ENCODE data around the gene SLIT3.

SLIT3 gene

DNA sequence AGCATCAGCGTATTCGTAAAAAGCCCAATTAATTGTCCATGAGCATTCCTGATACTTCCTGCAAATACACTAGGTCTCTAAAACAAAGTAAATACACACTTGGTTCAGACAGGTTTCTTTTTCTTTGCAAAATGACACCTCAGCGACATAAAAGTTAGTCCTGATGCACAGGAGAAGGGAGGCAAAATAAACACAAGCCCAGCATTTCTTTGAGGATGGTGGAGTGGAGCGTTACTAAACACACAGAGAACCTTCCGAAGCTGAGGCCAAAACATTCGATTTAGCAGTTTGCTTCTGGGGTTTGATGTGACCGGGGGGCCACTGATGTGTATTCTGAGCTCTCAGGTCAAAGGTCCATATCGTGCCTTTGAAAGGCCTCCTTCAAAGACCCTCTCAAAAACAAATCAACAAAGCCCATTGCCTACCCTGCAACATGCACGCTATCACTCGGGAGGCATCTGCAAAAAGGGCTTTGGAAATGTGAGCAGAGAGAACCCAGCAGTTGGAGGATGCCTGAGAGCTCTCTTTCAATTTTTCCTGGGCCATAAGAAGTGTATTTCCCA, 453.3 kb downstream of the SLIT3 start:
- DNase-seq, result no peak

DNA sequence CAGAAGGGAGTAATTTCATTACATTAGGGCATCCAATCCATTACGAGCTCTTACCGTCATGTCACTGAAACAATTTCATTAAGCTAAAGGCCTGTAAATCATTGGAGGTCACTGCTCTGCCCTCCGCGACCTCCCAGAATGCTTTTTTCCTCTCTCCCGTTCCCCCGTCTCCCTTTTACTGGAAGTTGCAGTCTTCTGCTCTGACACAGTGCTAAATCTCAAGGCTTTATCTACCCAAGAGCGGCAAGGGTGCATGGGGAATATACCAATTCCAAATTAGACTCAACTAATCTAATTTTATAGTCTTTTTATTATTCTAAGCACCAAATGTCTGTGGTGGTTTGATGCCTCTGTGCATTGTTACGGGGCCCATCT, 456.0 kb downstream of the SLIT3 start:
- no peak for DNase-seq

DNA sequence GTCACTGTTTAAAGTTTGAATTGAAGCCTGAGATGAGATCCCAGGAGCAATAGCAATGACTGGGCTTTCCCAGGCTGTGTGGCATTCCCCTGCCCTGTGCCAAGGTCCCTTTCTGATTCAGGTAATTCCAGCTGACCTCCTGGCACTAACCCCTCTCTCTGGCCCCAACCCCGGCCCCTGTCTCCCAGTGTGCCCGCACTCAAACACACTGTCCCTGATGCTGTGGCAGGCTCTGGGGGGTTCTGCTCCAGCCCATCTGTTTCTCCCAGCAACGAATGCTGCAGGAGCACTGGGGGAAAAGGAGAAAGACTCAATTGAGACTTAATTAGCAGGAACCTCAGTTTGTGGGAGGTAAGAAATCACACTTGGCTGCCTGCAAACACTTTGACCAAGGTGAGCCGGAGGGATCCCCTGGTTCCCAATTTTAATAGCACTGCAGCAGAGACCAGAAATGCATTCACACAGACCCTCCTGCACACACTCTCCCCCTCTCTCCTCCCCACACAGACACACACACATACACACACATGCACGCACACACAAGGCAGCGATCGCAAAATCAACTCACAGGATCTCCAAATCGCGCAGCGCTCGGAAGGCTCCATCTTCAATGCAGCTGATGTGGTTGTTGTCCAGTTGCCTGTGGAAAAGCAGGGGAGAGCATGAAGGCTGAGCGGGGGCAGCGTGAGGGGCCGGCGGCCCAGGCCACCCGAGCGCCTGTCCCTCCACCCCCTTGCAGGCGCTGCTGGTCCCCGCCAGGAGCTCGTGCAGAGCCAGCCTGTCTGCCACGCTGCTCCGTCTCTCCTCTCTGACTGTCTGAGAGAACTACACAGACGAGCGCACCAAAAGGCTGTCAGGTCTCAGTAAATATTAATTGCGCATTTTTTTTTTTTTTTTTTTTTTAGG, 456.7 kb downstream of the SLIT3 start:
- peak; percentile 28 for DNase-seq

DNA sequence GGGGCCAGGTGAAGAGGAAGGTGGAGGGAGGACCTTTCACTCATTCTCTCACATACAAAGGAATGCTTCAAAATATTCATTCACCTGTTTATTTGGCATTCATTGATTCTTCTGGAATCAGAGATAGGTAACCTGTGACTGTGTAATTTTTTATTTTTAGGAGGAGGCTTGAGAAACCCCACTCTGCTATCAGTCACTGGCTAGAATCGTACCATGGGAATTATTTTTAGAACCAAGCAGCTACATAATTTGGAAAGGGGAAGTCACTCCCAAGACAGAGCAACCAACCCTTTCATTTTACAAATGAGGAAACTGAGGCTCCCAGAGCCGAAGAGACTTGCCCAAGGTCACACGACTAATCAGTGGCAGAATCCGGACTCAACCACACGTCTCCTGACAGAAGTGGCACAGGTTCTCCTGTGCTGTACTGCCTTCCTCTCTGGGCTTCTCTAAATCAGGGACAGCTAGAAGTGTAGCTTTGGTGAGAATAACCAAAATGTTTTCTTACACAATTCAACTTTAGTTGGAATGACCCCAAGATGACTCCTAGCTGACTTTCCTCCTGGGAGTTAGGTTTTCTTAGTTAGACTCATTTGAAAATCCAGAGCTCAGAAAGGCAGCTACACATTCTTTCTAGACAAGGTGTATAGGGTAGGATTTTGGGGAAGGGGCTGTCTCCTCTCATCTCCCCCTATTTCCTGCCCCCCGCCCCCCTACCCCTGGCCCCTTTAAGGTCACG, 457.5 kb downstream of the SLIT3 start:
- DNase-seq, result no peak

DNA sequence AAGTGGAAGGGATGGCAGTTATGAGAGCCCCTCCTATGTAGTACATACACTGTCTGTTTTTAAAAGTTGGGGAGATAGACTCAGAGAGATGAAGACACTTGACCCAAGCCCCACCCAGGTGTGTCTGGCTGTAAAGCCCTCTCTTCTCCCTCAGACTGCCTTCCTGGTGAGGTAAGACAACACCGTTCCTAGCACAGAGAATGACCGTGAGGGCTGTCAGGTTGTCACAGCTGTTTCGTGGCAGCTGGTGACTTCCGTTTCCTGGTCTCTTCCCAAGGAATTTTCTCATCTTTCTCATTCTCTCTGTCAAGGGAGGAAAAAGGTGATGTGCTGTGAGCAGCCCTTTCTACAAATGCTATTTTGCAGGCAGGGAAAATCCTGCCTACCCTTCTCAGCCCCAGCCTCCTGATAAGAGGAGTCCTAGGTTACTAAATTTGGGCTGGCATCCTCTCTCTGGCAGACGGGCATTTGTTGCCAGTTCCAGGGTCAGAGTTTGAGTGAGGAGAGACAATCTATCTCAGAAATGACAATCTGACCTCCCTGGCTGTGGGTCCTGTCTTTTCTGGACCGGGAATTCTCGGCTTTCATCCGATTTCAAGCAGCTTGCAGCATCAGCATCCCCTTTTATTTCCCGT, 458.3 kb downstream of the SLIT3 start:
- no peak for DNase-seq

DNA sequence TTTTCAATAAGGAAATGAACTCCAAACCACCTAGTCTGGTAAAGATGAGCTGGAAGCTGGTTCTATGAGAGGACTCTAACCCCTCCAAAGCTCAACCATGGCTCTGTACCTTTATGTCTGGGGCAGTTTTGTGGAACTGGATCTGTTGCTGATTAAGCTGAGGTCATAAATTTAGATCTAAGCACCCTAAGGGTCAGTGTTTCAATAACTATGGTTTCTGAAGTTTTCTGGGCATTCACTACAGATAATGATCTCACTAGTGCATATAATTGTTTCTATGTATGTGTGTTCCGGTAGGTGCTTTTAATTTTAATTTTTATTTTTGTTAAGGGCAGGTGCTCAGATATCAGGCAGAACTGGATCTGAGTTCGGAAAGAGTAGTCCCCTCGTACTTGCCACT, 463.1 kb downstream of the SLIT3 start:
- no peak for DNase-seq

DNA sequence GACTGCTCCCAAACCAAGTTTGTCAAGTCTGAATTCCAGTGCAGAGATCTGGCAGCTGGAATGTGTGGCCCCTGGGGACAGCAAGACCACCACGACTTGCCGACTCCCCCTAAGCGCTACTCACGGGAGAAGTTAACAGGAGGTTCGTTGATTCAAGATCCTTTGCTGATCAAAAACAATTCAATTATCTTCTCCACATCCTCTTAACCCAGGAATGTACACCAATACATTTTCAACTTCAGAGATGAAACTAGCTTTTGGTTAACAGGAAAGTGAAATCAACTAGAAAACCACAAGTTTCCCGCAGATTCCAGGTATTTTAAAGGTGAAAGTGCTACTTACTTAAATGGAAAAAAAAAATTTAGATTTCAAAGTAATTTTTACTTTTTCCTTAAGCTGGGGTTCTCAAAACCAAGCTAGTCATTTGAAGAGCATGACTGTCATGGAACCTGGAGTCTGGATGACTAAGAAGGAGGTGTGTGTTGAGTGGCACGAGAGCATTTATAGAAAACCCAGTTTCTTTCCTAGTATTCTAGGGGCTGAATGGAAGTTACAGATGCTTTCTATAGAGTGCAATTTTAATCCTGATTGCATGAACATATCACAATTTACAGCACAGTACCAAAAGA, 464.2 kb downstream of the SLIT3 start:
- no peak for DNase-seq

DNA sequence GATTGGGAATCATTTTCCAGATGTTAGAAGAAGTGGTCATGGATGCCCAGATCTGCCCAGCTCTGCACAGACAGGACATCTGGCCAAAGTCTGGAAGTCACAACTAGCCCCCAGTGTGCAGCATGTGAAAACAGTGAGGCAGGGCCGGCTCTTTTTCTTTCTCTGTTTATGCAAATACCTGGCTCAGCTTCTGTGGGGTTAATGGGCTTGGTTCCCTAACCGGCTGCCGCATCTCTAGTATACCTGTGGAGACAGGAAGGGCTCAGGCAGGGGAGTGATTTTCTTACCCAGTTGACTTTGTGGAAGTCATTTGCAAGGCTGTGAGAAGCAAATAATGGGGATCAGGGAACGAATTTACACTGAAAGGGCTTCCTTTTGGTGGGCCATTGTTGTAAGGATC, 467.0 kb downstream of the SLIT3 start:
- no peak for DNase-seq

DNA sequence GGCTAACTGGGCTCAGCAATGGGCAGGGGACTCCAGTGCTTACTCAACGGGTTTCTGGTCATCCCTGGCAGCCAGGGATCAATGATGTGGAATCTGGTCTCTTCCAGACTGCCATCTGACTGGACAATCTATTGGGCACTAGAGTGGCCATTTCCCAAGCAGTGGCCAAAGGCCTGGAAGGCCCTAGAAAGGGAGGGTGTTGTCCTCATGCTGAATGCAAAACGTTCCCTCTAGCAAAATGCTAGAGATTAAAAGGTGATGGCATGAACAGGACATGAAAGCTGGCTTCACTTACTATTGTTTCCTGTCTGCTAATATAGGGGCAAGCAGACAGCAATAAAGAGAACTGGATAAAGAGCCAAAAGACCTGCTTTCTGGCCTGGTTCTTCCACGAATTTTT, 467.6 kb downstream of the SLIT3 start:
- no peak for DNase-seq

DNA sequence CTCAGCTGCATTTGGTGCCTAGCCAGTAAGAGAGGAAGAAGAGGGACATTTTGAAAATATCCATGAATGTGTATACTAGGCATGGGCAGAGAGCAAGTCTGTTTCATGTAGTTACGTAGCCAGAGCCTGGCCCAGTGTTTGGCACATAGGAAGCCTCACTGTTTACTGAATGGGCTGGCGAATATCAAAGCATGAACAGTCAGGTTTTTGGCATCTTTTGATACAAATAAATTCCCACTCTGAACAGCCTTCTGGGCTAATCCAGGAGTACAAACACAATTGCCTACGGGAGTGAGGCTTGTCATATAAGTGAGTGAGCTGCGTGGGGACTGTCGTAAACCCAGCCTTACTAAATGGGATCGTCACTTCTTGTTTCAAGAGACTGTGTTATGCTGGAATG, 468.6 kb downstream of the SLIT3 start:
- no peak for DNase-seq

DNA sequence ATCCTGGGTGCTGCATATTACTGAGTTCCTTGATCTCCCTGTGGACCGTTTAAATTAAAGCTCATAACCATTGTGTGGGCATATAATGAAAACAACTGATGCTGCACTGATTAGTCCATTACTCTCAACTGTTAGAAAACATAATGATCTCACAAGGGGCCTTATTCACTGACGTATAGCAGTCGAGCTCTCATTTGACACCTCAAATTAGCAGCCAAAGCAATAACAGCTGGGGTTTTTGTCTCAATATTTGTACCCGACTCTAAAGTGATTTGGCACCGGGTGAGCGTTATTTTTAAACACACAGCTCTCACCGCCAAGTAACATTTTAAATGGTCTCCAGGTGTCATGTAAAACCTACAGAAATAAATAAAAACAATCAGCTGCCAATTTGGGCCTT, 469.6 kb downstream of the SLIT3 start:
- no peak for DNase-seq

DNA sequence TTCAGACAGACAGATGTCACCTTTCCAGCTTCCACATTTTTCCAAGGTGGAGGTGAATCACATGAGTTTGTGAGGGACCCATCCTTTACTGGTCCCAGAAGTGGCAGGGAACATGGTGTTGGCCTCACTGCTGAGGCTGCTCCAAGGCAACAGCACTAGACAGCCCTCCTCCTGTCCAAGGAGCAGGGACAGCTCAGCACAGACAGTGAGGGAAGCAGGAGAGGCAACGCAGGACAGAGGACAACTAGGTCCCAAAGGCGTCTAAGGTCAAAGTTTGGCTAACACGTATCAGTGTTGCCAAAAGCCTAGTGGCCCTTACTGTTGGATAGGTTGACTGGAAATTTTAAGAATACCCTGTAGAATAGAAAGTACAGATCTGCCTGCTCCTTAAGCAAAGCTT, 470.1 kb downstream of the SLIT3 start:
- no peak for DNase-seq

DNA sequence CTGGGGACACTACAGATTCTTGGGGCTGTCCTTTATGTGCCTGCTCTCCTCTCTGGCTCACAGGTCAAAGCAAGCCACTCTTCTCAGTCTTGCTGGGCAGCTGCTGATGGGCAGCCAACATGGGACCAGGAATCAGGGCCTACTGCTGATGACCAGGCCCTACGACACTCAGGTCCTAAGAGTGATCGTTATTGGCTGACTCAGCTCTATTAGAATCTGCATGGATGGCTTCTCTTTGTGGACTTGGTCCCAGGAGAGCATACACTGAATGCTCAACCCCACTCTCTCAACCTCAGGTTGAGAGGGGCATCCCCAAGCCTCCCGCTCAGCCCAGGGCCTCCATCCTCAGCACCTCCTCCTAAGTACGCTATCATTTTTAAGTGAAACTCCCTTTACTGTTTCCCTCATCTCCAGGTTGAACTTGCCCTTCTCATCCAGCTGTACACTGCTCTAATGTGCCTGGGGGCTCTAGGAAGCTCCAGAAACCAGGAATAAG, 471.0 kb downstream of the SLIT3 start:
- DNase-seq, result no peak

DNA sequence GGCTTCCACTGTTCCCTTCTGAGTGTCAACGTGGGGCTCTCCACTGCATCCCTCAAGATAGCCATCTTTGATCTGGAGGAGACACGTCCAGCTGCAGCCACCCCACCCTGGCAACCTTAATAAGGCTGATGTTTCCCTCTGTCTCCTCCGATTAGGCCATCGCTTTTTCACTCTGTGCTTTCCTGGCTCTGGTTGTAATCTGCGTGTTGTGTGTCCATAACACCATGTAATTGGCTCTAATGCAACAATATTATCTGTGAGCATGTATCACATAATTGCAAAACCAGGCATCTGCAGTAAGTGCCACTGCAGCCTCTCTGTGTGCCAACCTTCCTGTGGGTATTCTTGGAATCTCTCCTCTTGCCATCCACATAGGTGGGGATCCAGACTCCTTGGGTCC, 471.9 kb downstream of the SLIT3 start:
- DNase-seq, result no peak

DNA sequence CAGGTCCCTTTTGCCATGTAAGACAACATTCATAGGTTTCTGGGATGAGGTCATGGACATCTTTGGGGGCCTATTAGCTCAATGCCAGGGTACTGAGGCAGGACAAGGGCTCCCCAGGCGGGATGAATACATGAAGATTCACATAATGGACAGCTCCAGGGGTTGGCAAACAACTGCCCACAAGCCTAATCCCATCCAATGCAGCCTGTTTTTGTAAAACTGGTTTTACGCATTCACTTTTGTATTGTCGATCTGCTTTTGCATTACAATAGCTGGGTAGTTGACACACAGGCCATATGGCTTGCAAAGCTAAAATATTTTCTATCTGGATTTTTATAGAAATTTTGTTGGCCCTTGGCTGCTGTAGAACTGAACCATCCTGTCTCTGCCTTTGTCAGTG, 473.3 kb downstream of the SLIT3 start:
- no peak for DNase-seq

DNA sequence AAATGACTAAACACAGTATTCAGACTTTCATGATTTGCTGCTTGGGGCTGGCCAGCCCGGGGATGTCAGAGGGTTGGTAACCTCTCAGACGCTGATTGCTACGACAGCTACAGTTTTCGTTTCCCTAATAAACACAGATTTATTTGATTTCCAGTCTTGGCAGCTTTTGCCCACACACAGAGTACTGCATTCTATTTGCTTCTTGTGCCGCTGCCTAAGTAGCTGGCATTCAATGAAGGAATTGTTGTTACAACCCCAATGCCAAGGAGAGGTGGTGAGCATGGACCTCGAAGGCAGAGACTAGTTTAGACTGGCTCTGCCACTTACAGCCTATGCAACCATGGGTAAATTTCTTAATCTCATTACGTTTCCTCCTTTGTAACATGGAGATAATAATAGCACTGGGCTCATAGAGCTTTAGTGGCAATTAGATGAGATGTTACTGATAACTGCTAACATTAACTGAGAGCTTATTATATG, 474.7 kb downstream of the SLIT3 start:
- DNase-seq, result no peak

DNA sequence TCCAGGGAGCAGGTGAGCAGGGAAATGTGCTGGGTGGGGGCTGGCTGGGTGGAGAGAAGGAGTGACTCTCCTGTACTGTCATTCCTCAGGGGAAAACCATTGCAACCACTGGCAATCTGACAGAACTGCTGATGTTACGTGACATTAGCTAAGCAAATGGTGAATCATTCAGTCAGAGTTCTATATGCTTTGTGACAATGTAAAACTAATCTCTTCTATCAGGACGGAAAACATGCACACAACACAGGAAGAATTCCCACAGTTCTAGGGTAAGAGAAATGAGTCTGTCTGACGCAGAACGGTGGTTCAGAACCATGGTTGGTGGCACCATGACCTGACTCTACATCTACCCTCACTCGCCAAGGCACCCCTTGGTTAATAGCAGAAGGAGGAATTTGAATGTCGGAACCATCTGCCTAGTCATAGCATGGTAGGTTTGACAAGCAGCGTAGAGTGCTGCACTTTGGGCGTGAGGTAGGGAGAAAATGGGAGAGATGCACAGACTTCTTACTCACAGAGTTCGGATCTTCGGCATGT, 478.1 kb downstream of the SLIT3 start:
- DNase-seq, result no peak

DNA sequence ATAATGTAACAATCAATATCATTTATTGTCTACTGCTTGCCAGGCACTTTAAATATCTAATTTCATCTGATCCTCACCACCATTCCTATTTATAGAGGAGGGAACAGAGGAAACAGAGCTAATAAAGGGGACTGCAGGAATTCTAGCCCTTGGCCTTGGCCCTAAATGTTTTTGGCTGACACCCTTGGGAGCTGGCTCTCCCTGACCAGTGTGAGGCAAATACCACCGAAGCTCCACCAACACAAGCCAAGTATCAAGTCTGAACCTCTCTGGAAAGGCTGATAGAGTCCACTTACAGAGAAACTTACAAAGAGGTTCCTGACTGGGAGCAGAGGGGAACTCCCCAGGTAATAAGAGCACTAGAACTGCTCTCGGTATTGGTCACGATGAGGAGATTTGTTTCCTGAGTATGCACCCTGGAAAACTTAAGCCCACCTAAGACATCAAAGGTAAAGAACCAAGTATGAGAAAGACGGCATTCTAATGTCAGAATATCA, 478.6 kb downstream of the SLIT3 start:
- DNase-seq, result no peak

DNA sequence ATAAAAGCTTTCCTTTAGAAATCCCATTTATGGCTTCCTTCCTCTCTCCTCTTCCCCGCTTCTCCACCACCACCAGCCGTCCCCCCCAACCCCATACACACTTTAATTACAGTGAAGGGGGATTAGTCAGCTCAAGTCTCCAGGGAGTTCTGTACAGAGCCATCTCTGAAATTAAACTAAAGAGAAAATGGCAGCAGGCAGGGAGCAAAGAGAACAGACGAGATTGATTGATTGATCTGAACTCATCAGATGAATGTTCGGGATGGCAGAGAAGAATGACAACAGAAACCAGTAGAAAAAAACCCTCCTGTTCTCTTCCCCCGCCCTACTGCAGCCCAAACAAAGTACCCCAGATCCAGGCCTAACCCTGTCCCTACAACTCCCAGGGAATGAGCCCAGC, 480.1 kb downstream of the SLIT3 start:
- DNase-seq, result no peak

DNA sequence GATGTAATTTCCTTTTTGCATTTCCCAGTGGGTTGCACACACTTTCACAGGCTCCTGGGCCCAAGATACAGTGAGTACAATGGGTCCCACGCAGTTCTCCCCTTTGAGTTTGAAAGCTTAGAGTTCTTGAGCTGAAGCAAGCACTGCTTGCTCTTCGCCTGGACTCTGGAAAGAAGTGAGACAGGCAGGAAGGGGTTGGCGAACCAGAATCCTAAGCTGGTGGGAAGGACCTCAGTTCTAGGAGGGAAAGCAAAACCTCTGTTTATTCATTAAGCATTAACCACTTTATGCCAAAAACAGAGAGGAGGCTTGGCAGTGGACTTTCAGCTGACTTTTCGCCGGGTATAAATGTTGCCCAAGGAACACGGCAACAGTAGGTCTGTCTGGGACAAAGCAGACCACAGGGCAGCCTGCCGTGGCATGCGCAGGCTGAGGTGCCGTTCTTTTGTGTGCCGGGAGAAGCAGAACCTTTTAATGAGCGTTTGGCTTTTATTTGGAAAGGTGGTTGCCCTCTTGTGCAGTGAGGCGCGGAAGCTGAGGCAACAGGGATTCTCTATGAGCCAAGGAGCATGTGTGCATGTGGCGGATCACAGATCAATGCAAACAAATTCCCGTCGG, 481.8 kb downstream of the SLIT3 start:
- DNase-seq, result no peak

DNA sequence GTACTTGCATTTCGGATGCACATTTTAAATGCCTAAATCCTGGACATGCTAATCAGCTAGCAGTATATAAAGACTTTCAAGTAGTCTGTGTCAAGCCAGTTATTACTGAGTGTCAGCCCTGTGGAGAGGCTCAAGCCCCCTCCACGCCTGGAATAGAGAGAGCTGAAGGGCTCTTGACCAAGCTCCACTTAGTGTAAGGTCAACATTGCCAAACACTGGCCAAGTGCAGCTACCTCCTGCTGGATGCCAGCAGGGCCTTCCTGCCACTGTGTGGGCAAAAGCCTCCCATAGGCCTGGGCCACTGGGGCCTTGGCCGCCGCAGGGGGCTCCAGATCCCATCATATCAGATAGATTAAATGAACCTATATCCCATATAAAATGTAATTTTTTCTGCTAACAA, 482.4 kb downstream of the SLIT3 start:
- no peak for DNase-seq

DNA sequence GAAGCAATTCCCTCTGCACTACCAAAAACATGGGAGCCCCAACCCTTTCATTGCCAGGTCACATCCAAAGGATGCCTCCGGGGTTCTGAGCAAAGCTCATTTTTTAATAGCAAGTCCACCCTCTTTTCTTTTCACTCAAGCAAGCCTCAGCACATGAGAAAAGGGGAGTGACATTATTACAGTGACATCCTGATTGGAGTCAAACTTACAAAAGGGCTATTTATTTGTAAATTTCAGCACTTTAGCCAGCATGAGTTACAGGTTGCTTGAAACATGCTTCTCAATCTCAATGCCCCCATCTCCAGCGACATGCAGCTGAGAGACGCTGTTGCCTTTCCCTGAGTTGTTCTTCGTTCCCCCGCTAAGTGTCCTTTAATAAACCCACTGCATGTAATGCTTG, 483.3 kb downstream of the SLIT3 start:
- no peak for DNase-seq

All from right hindlimb (tissue), 1 donor.